Colonic mucosa (tissue), 4 donors: ENCODE measurements around the gene CACNA2D2. TPM values are rescaled to one million over a fixed set of nuclear protein-coding genes. Genes with fewer than 3 reads are reported as not detected.

Experiments
- DNase-seq: peaks from one replicate; pipeline ENCODE4 v3.0.0-alpha.2; 2020
- H3K27ac ChIP-seq: fragments of 200-600 bp; one replicate; pipeline ENCODE4 v1.8.0; 2021
- H3K27me3 ChIP-seq: fragments of 200-600 bp; one replicate; pipeline ENCODE4 v1.8.0; 2021
- H3K36me3 ChIP-seq: fragments of 200-600 bp; one replicate; pipeline ENCODE4 v1.8.0; 2021
- H3K4me1 ChIP-seq: fragments of 200-600 bp; one replicate; pipeline ENCODE4 v1.8.0; 2021; ENCODE audit warnings: mild to moderate bottlenecking
- H3K4me3 ChIP-seq: fragments of 200-600 bp; one replicate; pipeline ENCODE4 v1.8.0; 2021
- H3K9ac ChIP-seq, 2 donors: one replicate each; pipeline ENCODE4 v1.7.0; 2013; ENCODE audit warnings: control low read depth in 2 of 2, low read depth in 2 of 2, low read length in 2 of 2
- H3K9me3 ChIP-seq: fragments of 200-600 bp; one replicate; pipeline ENCODE4 v1.8.0; 2021
- intact Hi-C: fragments of 100-400 bp; cut with DNase I; formaldehyde crosslinking; loops from one replicate; pipeline ENCODE4 v1.14.1; 2022
- total RNA-seq, 2 donors: library from RNA; stranded (reverse); fragmentation: NEBNext Ultra II Directional in 1 of 2; extraction: Animal tissue kit (Norgen Biotek cat#: 25700) in 1 of 2; gene quantifications; one replicate each; pipeline ENCODE4 v1.2.1, GENCODE V29; 2021
- TF ChIP-seq, protein P1 (sequence below): fragments of 200-600 bp; IDR thresholded peaks from one replicate; pipeline ENCODE4 v1.8.0; 2022; ENCODE audit warnings: antibody characterized with exemption, mild to moderate bottlenecking
- donor health status: healthy.
- donor health status: DM: no; HTN: no; CAD: no.
- donor health status: DM: no; HTN: no; CAD: no.

CACNA2D2 gene
- total RNA-seq, 2 donors from 2014 or later: 2.4 to 3.3 TPM

DNA sequence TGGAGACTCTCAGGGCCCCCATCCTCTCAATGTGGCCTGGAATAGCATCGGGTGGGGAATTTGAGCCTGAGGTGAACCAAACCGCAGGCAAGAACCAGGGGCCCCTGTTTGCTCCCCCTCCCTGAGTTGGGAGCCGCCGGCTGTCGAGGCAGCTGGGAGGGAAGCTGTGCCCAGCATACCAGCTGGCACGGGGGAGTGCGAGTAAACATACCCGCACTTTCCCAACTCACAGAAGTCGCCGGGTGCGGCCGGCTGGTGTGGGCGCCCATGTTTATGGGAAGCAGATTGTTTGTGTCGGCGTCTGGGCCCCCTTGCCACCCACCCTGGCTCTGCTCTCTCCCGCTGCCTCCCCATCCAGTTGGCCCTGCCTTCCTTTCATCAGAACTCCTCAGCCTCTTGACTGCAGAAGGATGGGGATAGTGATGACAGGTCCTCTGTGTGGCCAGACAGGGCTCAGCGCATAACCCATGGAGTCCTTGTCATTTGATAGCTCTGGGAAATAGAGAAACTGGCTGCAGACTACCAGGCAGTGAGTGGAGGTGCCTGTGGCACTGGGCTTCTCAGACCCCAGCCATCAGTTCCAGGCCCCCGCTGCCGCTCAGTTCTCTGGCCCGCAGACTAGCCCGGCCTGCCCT is 60.4 kb downstream of the CACNA2D2 start:
- Histone ChIP-seq H3K4me1 (no peaks in the 10 kb centered on the region), H3K9me3 (no peaks in the 10 kb centered on the region), H3K27ac (no peak overlapping the region), H3K4me3 (no peak overlapping the region), H3K36me3 (no peaks in the 10 kb centered on the region), H3K9ac (no peak overlapping the region), H3K27me3 (no peaks in the 10 kb centered on the region)
- TF ChIP-seq, protein P1, sequence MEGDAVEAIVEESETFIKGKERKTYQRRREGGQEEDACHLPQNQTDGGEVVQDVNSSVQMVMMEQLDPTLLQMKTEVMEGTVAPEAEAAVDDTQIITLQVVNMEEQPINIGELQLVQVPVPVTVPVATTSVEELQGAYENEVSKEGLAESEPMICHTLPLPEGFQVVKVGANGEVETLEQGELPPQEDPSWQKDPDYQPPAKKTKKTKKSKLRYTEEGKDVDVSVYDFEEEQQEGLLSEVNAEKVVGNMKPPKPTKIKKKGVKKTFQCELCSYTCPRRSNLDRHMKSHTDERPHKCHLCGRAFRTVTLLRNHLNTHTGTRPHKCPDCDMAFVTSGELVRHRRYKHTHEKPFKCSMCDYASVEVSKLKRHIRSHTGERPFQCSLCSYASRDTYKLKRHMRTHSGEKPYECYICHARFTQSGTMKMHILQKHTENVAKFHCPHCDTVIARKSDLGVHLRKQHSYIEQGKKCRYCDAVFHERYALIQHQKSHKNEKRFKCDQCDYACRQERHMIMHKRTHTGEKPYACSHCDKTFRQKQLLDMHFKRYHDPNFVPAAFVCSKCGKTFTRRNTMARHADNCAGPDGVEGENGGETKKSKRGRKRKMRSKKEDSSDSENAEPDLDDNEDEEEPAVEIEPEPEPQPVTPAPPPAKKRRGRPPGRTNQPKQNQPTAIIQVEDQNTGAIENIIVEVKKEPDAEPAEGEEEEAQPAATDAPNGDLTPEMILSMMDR: no peak
- intact Hi-C loops: no loop called here
- DNase-seq: no peak

DNA sequence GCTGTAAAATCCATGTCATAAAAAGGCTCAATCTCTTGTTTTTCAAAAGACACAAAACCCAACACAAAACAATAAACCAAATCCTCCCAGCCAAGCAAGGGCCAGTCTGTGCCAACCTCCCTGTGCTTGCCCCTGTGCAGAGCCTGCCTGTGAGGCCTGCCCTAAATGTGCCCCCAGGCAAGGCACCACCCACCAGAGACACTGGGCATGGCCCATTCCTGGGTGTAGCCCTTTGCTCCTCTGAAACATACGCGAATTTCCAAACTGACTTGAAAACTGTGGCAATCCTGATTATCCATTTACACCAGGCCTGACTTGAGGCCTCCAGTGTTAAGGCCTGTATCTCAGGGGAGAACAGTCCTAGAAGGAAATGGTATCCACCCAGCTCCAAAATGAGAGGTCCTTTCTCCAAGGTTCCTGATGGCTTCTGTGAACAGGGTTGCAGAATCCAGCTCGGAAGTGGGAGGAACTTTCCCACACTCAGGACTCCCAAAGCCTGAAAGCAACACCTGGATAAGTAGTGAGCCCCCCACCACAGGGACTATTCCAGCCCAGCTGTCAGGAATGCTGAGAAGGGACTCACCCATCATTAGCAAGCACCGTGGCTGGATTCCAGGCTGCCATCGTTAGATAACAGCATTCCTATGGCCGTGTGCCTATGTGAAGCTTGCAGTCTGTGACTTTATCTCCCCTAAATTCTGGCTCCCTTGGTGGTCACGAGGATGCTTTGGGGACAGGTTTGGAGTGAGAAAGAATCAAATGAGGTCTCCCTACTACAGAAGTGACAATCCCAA is 61.8 kb downstream of the CACNA2D2 start:
- no peak overlapping the region for H3K27ac ChIP-seq
- intact Hi-C loops: no loop called here
- no peak for DNase-seq
- H3K9me3 ChIP-seq: no peaks in the 10 kb centered on the region
- H3K4me1 ChIP-seq: no peaks in the 10 kb centered on the region
- TF ChIP-seq, protein P1: no peak
- no peak overlapping the region for H3K9ac ChIP-seq
- H3K36me3 ChIP-seq: no peaks in the 10 kb centered on the region
- no peaks in the 10 kb centered on the region for H3K27me3 ChIP-seq
- no peak overlapping the region for H3K4me3 ChIP-seq

DNA sequence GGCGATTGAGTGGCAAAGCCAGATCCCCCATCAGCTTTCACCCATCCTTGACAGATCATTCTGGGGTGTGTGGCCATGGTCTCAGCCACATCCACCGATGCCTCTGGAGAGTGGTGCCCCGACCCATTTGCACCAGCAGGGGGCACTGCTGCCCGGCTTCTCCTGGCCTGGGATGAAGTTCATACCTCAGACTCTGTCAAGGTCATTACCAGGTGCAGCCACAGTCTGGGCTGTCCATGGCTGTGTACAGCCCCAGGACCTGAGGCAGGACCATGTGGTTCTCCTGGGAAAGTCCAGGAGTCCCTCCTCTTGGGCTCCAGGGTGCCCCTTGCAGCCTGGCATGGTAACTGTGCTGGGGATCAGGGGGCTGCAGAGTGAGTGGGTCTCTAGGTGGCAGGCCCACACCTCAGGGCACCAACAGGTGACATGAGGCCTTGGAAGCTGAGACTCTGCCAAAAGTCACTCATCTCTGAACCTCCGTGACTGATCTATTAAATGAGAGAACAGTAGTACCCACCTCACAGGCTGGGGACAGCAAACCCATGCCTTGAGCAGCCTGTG is 67.2 kb downstream of the CACNA2D2 start:
- Histone ChIP-seq H3K27ac (no peak overlapping the region), H3K4me3 (no peak overlapping the region), H3K4me1 (no peaks in the 10 kb centered on the region), H3K9ac (no peak overlapping the region), H3K9me3 (no peaks in the 10 kb centered on the region), H3K36me3 (no peaks in the 10 kb centered on the region), H3K27me3 (no peaks in the 10 kb centered on the region)
- DNase-seq: peak; percentile 81
- TF ChIP-seq, protein P1: peak; percentile 85
- intact Hi-C loops: loop anchor here (2.0 kb wide), 1 partner anchor 107 kb away; no protein-coding TSS in a partner anchor

DNA sequence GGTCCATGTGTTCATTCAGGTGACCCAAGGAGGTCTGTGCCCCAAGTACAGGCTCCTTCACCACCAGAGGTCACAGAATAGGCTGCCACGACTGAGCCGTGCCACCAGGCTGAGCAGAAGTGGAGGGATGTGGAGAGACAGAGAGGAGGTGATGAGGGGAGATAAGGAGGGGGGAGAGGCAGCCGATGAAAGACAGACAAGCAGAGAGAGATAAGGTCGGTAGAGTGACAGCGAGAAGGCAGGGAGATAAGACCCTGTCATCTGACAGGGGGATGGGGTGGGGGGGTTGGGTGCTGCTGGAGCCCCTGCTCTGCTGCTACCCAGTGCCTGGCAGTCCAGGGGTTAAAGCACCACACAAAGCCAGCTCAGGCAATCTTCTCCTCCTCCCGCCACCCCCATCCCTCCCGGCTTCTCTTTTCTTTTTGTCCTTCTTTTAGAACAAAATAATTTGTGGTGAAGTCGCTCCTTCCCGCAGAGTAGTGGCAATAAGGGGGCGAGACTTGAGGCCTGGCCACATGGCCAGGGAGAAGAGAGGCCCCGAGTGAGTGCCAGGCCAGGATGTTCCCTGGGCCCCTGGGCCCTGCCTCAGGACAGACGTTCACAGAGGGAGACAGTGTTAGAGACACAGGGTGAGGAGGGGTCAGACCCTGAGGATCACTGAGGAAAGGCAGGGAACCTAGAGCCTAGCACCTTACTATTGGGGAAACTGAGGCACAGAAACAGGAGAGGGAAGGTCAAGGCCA is 67.9 kb downstream of the CACNA2D2 start:
- H3K9me3 ChIP-seq: no peaks in the 10 kb centered on the region
- no peaks in the 10 kb centered on the region for H3K36me3 ChIP-seq
- no peaks in the 10 kb centered on the region for H3K27me3 ChIP-seq
- no peak overlapping the region for H3K4me3 ChIP-seq
- no peaks in the 10 kb centered on the region for H3K4me1 ChIP-seq
- no peak overlapping the region for H3K27ac ChIP-seq
- intact Hi-C loops: loop anchor here (2.0 kb wide), 1 partner anchor 107 kb away; no protein-coding TSS in a partner anchor
- DNase-seq: no peak
- TF ChIP-seq, protein P1: no peak
- H3K9ac ChIP-seq: no peak overlapping the region

DNA sequence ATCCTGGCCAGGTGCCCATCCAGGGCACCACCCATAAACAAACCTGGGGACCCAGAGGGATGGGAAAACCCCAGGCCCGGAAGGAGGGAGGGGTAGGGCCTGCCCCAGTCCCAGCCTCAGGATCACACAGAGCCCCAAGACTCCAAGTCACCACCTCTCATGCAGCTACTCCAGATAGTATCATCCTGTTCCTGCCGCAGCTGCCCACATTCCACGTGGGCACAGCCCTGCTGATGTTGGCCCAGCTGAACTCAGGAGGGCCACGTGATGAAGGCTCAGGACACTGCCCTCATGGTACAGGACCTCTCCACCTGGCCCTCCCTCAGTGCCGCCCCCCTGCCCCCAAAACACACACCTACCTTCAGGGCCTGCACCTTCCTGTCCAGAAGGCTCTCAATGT is 69.5 kb downstream of the CACNA2D2 start:
- Histone ChIP-seq H3K36me3 (no peaks in the 10 kb centered on the region), H3K27ac (no peak overlapping the region), H3K4me1 (no peaks in the 10 kb centered on the region), H3K27me3 (no peaks in the 10 kb centered on the region), H3K9ac (no peak overlapping the region), H3K9me3 (no peaks in the 10 kb centered on the region), H3K4me3 (no peak overlapping the region)
- TF ChIP-seq, protein P1: no peak
- DNase-seq: peak; percentile 28
- intact Hi-C loops: no loop called here
